ENCODE results near the gene KRT80. TPM values are rescaled to one million over a fixed set of nuclear protein-coding genes. Genes with fewer than 3 reads are reported as not detected.

Gene KRT80
- polyA plus RNA-seq, 10 donors, result 4.4 to 12.8 (median 7.6) TPM

DNA sequence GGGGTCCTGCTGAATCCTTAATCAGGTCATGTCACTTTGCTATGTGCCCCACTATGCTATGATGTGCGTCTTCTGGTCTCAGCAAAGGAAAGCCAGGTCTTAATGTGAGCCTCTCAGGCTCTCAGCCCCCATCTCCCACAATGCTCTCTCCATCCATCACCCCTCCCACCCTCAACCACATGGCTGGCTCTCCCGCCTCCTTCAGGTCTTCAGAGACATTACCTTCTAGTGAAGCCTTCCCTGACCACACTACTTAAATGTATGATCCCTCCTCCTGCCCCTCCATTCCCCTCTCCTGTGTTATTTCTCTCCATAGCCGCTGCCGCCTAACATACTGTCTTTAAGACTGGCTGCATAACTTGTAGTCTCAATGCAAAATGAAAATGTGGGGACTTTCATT is 50.5 kb downstream of the KRT80 start:
- DNase-seq, result no peak

GRCh38 chr12:52139579-52140062 is 52.2 kb downstream of the KRT80 start:
- DNase-seq, result no peak

DNA sequence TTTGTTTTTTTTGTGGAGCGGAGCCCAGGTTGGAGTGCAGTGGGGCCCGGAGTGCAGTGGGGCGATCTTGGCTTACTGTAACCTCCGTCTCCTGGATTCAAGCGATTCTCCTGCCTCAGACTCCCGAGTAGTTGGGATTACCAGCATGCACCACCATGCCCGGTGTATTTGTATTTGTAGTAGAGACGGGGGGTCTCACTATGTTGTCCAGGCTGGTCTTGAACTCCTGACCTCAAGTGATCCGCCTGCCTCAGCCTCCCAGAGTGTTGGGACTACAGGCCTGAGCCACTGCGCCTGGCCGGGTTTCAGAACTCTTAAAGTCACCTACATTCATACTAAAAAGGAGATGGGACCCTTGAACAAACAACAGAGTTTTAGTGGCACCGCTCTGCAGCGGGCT is 52.7 kb downstream of the KRT80 start:
- no peak for DNase-seq

DNA sequence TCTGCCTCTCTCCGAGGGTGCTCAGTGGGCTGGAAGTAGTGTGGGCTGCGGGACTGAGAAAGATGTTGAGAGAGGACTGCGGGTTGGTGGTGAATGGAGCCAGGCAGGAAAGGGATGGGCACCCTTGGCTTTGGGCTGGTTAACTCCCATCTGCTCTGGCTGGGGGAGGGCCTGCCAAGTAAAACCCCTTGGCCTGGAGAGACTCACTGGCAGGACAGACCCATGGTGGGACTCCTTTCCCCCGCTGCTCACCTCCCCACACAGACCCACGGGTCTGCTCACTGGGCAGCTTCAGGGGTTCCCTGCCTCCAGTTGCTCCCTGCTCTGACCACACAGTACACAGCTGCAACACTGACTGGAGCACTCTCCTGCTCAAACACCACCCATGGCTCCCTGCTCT is 54.1 kb downstream of the KRT80 start:
- no peak for DNase-seq

DNA sequence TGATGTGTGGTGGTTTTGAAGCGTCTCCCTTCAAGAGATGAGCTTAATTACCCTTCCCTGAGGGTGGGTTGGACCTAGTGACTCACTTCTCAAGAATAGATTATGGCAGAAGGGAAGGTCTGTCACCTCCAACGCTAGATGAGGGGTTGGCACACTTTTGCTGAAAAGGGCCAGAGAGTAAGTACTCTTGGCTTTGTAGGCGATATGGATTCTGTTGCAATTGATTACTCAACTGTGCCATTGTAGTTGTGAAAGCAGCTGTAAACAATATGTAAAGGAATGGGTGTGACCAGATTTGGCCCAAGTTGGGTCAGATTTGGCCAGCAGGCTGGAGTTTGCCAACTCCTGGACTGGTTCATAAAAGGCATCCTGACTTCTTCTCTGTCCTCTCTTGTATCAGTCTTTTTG is 59.1 kb downstream of the KRT80 start:
- DNase-seq, result no peak

GRCh38 chr12:52130711-52131110 is 61.1 kb downstream of the KRT80 start:
- DNase-seq, result no peak

GRCh38 chr12:52127683-52128450 is 63.9 kb downstream of the KRT80 start:
- no peak for DNase-seq

GRCh38 chr12:52126605-52127578 is 64.9 kb downstream of the KRT80 start:
- no peak for DNase-seq

GRCh38 chr12:52126050-52126604 is 65.7 kb downstream of the KRT80 start:
- no peak for DNase-seq

GRCh38 chr12:52125476-52125900 is 66.3 kb downstream of the KRT80 start:
- no peak for DNase-seq

- DNase-seq, result no peak
Measured at GRCh38 chr12:52123487-52124186, 68.2 kb downstream of the KRT80 start.

GRCh38 chr12:52122904-52123303 is 68.9 kb downstream of the KRT80 start:
- DNase-seq, result no peak

DNA sequence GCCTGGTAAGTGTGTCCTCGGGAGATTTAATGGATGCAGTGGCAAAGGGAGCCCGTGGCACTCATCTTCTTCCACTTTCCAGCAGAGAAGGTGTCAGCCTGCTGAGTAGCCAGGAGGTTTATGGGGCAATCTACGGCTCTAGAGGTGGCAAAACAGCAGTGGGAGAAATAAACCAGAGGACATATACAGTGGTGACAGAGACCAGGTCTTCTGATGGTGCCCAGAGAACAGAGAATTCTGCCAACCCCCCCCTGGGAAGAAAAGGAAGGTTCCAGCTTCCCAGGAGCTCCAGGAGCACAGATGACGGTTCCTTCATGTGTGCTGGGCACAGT is 69.3 kb downstream of the KRT80 start:
- no peak for DNase-seq

DNA sequence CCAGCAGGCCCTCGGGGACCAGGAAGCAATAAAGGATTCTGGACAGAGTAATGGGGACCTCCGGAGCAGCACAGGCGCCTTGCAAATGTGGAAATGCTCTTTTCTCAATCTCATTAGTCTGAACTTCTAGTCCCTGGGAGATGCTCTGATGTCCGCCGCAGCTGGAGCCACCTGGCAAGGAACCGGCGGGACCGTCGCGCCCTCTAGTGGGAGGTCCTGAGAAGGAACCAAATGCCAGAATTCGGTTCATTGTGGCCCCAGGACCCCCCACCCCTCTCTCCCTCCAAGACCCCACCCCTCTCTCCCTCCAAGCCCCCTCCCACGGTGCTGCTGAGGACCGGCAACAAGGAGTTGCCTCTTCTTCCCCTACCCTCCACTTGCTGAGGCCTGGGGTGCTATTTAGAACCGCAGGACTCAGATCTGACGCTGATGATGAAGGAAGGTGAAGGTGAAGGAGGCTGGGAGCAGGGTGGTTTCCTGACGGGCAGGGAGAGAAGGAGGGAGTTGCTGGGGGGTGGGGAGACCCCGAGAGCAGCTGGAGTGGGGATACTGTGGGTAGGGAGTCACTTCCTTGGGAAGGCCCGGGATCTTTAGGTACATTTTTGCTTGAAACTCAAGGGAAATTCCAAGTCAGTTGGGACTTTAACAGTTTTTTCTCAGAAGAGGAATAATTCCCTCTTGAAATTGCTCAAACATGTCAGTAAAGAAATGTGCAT is 69.8 kb downstream of the KRT80 start:
- peak; percentile 23 to 70 (median 62) for DNase-seq

DNA sequence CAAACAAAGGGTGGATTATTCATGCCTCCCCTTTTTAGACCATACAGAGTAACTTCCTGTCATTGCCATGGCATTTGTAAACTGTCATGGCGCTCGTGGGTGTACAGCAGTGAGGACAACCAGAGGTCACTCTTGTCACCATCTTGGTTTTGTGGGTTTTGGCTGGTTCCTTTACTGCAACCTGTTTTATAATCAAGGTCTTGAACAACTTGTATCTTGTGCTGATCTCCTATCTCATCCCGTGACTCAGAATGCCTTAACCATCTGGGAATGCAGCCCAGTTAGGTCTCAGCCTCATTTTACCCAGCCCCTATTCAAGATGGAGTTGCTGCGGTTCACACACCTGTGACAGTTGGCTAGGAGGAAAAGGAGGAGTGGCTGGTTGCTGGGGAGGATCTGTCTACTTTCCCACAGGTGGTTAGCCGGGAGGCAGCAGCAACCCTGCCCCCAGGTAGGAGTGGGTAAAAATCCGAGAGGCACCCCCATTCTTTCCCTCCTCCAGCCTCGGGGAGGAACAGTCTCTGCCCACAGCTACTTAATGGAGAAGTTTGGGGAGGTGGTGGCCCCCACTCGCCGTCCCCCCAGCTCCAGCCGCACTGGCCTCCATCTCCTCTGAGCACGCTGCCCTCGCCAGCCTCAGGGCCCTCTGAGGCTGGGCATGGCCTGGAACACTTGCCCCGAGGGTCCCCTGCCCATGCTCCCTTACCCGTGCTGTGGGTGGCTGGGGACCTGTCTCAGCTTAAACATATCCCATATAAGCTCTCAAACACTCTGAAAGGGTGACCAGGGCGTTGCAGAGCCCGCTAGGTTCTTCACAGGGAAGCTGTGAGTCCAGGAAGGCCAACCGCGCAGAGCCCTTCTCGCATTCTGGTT is 70.6 kb downstream of the KRT80 start:
- DNase-seq, result no peak

DNA sequence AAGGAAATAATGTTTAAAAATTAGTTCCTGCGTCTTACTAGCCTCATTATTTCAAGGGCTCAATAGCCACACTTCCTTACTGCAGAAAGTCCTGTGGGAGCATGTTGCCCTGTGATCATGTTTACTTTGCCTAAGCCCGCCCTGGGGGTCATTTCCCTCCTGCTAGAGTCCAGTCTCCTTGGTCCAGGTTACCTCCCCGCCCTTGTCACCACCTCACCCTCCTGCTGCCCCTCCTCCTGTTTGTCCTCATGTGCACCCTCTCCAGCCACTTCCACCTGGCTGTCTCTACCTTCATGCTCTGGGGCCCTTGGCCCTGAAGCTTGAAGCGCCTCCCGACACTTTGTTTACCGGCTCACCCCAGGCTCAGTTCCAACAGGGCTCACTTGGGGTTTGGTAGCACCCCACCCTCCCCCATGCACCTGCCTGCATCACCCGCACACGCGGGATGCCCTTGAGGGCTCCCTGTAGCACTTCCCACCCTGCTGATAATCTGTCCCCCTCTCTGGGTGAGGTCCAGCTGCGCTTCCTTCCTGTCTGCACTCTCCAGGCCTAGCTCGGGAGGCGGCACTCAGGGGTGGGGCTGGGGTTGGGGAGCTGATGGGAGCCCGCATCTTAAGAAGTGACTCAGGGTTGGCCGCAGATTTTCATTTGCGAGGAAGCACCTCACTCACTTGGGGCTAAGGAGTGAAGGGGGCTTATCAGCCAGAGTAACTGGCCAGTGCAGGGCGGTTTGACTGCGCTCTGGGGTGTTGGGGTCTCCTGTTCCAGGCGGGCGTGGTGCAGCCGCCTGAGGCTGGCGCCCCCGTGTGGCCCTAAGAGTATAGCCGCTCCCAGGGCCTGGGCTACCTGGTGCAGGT is 72.2 kb downstream of the KRT80 start:
- no peak for DNase-seq

Measured in muscle of back (tissue), 11 donors.